ENCODE measurements around the gene SRXN1. TPM values are rescaled to one million over a fixed set of nuclear protein-coding genes. Genes with fewer than 3 reads are reported as not detected.

Gene SRXN1
- total RNA-seq, 4 donors from 2014 or later = 54.3 to 212 (median 135) TPM

DNA sequence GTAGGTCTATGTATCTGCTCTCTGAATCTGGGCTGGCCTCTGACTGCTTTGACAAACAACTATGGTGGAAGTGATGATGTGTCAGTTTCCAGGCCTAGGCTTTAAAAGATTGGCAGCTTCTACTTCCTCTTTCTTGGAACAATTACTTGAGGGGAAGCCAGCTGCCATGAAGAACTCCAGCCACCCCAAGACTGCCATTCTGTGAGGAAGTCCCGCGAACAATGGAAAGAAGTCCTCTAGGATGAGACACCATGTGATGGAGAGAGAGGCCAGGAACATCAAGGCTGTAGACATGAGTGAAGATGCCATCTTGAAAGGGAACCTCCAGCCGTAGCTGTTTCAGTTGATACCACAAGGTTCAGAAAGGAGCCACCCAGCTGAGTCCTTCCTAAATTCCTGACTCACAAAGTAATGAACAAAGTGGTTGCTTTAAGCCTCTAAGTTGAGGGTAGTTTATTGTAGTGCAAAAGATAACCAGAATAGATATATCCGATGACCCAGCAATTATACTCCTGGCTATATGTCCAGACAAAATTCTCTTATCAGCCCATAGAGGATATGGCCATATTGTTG is 27.6 kb downstream of the SRXN1 start:
- no peaks in the 10 kb centered on the region for H3K27me3 ChIP-seq
- DNase-seq = no peak
- no peaks in the 10 kb centered on the region for H3K4me1 ChIP-seq
- no peak overlapping the region for H3K4me3 ChIP-seq (replicated peaks in 1 of 3)
- intact Hi-C loops (cut with DNase I) = no loop called here
- TF ChIP-seq, protein P1, sequence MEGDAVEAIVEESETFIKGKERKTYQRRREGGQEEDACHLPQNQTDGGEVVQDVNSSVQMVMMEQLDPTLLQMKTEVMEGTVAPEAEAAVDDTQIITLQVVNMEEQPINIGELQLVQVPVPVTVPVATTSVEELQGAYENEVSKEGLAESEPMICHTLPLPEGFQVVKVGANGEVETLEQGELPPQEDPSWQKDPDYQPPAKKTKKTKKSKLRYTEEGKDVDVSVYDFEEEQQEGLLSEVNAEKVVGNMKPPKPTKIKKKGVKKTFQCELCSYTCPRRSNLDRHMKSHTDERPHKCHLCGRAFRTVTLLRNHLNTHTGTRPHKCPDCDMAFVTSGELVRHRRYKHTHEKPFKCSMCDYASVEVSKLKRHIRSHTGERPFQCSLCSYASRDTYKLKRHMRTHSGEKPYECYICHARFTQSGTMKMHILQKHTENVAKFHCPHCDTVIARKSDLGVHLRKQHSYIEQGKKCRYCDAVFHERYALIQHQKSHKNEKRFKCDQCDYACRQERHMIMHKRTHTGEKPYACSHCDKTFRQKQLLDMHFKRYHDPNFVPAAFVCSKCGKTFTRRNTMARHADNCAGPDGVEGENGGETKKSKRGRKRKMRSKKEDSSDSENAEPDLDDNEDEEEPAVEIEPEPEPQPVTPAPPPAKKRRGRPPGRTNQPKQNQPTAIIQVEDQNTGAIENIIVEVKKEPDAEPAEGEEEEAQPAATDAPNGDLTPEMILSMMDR (IDR thresholded peaks at IDR 0.05) = no peak
- TF ChIP-seq POLR2A (IDR thresholded peaks at IDR 0.05) = no peak
- H3K9me3 ChIP-seq = no peaks in the 10 kb centered on the region
- H3K27ac ChIP-seq = no peak overlapping the region
- 94 to 98% methylated on average over 4 of the region's 4 CpGs for WGBS, 2 donors
- no peaks in the 10 kb centered on the region for H3K36me3 ChIP-seq

DNA sequence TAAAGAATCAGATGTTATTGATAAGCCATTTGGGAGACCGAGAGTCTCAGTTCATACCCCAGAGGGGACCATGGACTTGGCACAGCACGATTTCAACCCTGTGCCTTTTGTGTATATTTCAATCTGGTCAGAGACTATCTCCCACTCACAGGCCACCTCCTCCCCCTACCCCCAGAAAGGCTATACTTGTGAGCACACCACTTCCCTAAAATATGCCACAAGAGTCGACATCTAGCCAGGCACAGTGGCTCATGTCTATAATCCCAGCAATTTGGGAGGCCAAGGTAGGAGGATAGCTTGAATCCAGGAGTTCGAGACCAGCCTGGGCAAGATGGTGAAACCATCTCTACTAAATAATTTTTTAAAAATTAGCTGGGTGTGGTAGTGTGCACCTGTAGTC is 29.3 kb downstream of the SRXN1 start:
- TF ChIP-seq, protein P1 (IDR thresholded peaks at IDR 0.05) = no peak
- TF ChIP-seq POLR2A (IDR thresholded peaks at IDR 0.05) = no peak
- intact Hi-C loops (cut with DNase I) = no loop called here
- no peak overlapping the region for H3K27ac ChIP-seq
- no peak overlapping the region for H3K4me3 ChIP-seq (replicated peaks in 1 of 3)
- no peaks in the 10 kb centered on the region for H3K9me3 ChIP-seq
- 73 to 78% methylated on average over 4 of the region's 4 CpGs for WGBS, 2 donors
- no peaks in the 10 kb centered on the region for H3K36me3 ChIP-seq
- H3K27me3 ChIP-seq = no peaks in the 10 kb centered on the region
- H3K4me1 ChIP-seq = no peaks in the 10 kb centered on the region
- no peak for DNase-seq

DNA sequence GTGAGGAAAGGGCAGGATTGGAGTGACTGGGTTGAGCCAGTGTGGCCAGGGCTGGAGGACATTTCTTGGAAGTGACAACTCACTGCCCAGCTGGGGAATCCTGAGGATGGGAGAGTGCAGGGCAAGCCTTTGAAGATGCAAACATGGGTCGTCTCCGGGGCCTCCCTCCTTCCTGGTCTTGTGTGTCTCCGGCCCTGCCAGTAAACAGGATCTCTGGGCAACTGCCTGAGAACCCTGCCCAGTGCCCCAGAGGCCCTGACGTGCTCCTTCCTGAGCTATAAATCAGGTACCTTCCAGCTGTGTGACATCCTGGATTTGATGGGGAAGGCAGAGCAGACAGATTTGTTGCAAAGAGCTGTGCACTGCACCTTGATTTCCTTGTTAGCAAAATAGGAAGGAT is 30.0 kb downstream of the SRXN1 start:
- no peaks in the 10 kb centered on the region for H3K27me3 ChIP-seq
- intact Hi-C loops (cut with DNase I) = no loop called here
- H3K4me3 ChIP-seq (replicated peaks in 1 of 3) = no peak overlapping the region
- no peak overlapping the region for H3K27ac ChIP-seq
- no peak for DNase-seq
- TF ChIP-seq, protein P1 (IDR thresholded peaks at IDR 0.05) = no peak
- TF ChIP-seq POLR2A (IDR thresholded peaks at IDR 0.05) = no peak
- no peaks in the 10 kb centered on the region for H3K4me1 ChIP-seq
- 32 to 50% methylated on average over 2 to 4 of the region's 4 CpGs for WGBS, 2 donors
- H3K9me3 ChIP-seq = no peaks in the 10 kb centered on the region
- no peaks in the 10 kb centered on the region for H3K36me3 ChIP-seq

DNA sequence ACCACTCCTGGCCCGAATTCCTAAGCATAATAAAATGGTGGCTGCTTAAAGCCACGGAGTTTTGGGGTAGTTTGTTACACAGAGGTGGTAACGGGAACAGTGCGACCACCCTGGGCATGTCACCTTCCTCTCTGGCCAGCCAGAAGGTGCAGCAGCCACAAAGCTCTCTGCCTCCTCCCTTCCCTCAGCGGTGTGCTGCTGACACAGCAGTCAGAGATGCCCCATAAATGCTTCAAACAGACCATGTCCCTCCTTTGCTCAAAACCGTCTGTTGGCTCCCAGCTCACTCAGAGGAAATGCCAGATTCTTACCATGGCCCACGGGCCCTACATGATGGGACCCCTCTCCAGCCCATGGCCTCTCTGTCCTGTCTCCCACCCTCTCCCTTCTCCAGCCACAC is 30.8 kb downstream of the SRXN1 start:
- no peak for TF ChIP-seq POLR2A (IDR thresholded peaks at IDR 0.05)
- TF ChIP-seq, protein P1 (IDR thresholded peaks at IDR 0.05) = no peak
- H3K27me3 ChIP-seq = no peaks in the 10 kb centered on the region
- 79 to 82% methylated on average over 7 of the region's 7 CpGs for WGBS, 2 donors
- intact Hi-C loops (cut with DNase I) = no loop called here
- no peak overlapping the region for H3K27ac ChIP-seq
- H3K36me3 ChIP-seq = no peaks in the 10 kb centered on the region
- no peaks in the 10 kb centered on the region for H3K9me3 ChIP-seq
- H3K4me1 ChIP-seq = no peaks in the 10 kb centered on the region
- no peak for DNase-seq
- no peak overlapping the region for H3K4me3 ChIP-seq (replicated peaks in 1 of 3)

DNA sequence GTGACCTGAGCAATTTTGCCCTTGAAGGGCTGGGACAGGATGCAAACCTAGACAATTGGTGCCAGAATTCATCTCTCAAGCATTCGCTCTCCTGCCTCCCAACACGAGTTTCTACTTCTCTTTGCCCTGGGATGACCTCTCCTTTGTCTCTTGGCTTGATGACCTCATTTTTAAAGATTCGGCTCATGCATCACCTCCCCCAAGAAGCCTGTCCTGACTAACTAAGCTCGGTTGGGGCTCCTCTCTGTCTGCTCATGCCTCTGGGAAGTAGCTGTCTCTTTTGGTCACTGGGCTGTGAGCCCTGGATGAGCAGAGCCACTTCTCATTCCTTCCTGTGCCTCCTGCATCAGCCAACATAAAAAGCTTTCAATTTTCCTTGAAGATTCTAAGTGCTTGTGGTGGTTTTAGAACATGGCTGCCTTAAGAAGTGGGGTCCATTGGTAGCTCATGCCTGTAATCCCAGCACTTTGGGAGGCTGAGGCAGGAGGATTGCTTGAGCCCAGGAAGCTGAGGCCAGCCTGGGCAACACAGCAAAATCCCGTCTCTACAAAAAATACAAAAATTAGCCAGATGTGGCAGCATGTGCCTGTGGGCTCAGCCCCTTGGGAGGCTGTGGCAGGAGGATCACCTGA is 31.8 kb downstream of the SRXN1 start:
- intact Hi-C loops (cut with DNase I) = no loop called here
- 40 to 47% methylated on average over 5 of the region's 5 CpGs for WGBS, 2 donors
- H3K27ac ChIP-seq = no peak overlapping the region
- no peaks in the 10 kb centered on the region for H3K36me3 ChIP-seq
- no peak overlapping the region for H3K4me3 ChIP-seq (replicated peaks in 1 of 3)
- H3K27me3 ChIP-seq = no peaks in the 10 kb centered on the region
- H3K9me3 ChIP-seq = no peaks in the 10 kb centered on the region
- no peaks in the 10 kb centered on the region for H3K4me1 ChIP-seq
- TF ChIP-seq POLR2A (IDR thresholded peaks at IDR 0.05) = no peak
- TF ChIP-seq, protein P1 (IDR thresholded peaks at IDR 0.05) = no peak
- no peak for DNase-seq

All from thyroid gland (tissue), 4 donors.